GM12878 (cell line): Measurements from ENCODE around the gene LAMA5. TPM values are rescaled to one million over a fixed set of nuclear protein-coding genes. Genes with fewer than 3 reads are reported as not detected.
A peak's percentile ranks its signal among the peaks of the same experiment; 100 is the strongest.

Experiments used
- ATAC-seq: fragments of 200-7000 bp; cut with Tn5 transposase; 3 replicates; pipeline ENCODE4 v1.9.1; 2020; ENCODE audit warnings: mild to moderate bottlenecking, moderate library complexity
- BruUV-seq: library from RNA; stranded (reverse); fragments of 400-500 nt; replicated peaks from 2 replicates; lab custom pipeline; 2021; lab: Mats Ljungman, UMichigan
- CTCF ChIA-PET: fragments of 300-600 bp; sonication (Branson Sonifier 250); formaldehyde crosslinking; extraction: SDS; loops from one replicate; lab custom pipeline; 2021; ENCODE audit warnings: inconsistent platforms; lab: Yijun Ruan, JAX
- POLR2A ChIA-PET: fragments of 350-600 bp; formaldehyde crosslinking; extraction: SDS; loops from one replicate; lab custom pipeline; 2021; ENCODE audit warnings: inconsistent platforms; lab: Charles Lee
- RAD21 ChIA-PET: fragments of 300-600 bp; sonication (Branson Sonifier 250); formaldehyde crosslinking; loops from one replicate; lab custom pipeline; 2023; ENCODE audit warnings: antibody characterized with exemption; ENCODE audit not compliant: unreplicated experiment; lab: Charles Lee
- SMC1A ChIA-PET: fragments of 300-600 bp; sonication (Branson Sonifier 250); formaldehyde crosslinking; loops from one replicate; lab custom pipeline; 2023; ENCODE audit not compliant: unreplicated experiment, uncharacterized antibody; lab: Charles Lee
- DNase-seq: peaks from one replicate; pipeline ENCODE4 v3.0.0-alpha.2; 2011; ENCODE audit warnings: low read depth, low spot score
- FAIRE-seq: peaks from 3 replicates; lab custom pipeline; 2011; peaks lifted over from hg19 to GRCh38; lab: Jason Lieb, UNC
- H2AFZ ChIP-seq: 2 replicates; pipeline ENCODE4 v1.6.0; 2011; ENCODE audit warnings: low read depth, low read length, control low read depth; ENCODE audit not compliant: control insufficient read depth
- H3K27ac ChIP-seq: 2 replicates; pipeline ENCODE4 v1.5.1; 2011; ENCODE audit warnings: control low read depth; ENCODE audit not compliant: control insufficient read depth, insufficient read depth
- H3K27me3 ChIP-seq, 2 experiments: replicated peaks in 1 of 2; 2 replicates each; pipeline versions ENCODE4 v1.6.0 to v1.6.1; 2011; ENCODE audit warnings: low read length in 1 of 2; ENCODE audit not compliant: control insufficient read depth in 2 of 2, insufficient read depth in 2 of 2
- H3K36me3 ChIP-seq, 2 experiments: 2 replicates each; pipeline ENCODE4 v1.5.1; 2011; ENCODE audit warnings: low read length in 1 of 2; ENCODE audit not compliant: control insufficient read depth in 2 of 2, insufficient read depth in 2 of 2
- H3K4me1 ChIP-seq: 2 replicates; pipeline ENCODE4 v1.6.1; 2011; ENCODE audit warnings: mild to moderate bottlenecking, low read length, moderate library complexity, mixed read lengths; ENCODE audit not compliant: control insufficient read depth, insufficient read depth
- H3K4me2 ChIP-seq: 2 replicates; pipeline ENCODE4 v1.6.0; 2011; ENCODE audit warnings: control low read depth; ENCODE audit not compliant: control insufficient read depth, insufficient read depth
- H3K4me3 ChIP-seq: fragments of 200-600 bp; sonication (generic); 2 replicates; pipeline ENCODE4 v1.5.1; 2016
- H3K79me2 ChIP-seq: 2 replicates; pipeline ENCODE4 v1.6.0; 2011; ENCODE audit warnings: low read length; ENCODE audit not compliant: control insufficient read depth, insufficient read depth
- H3K9ac ChIP-seq: 2 replicates; pipeline ENCODE4 v1.8.0; 2011; ENCODE audit warnings: low read length, control low read depth, mixed read lengths; ENCODE audit not compliant: control insufficient read depth, insufficient read depth
- H3K9me3 ChIP-seq: replicated peaks from 3 replicates; pipeline ENCODE4 v1.5.1; 2011; ENCODE audit warnings: mild to moderate bottlenecking, low read length; ENCODE audit not compliant: control insufficient read depth, insufficient read depth
- H4K20me1 ChIP-seq: 2 replicates; pipeline ENCODE4 v1.6.0; 2011; ENCODE audit not compliant: control insufficient read depth, insufficient read depth
- LARP7 ChIP-seq: fragments of 450-650 bp; IDR thresholded peaks from 2 replicates; pipeline ENCODE4 v1.6.1; 2017; ENCODE audit warnings: mild to moderate bottlenecking
- SMC3 ChIP-seq: IDR thresholded peaks from 2 replicates; pipeline ENCODE4 v1.6.1; 2011; ENCODE audit warnings: low read length, improper control_type of control experiment, borderline replicate concordance
- WGBS: methylation state at CpG from one replicate; pipeline ENCODE4 v1.1.6; 2016; ENCODE audit warnings: low lambda C conversion rate; ENCODE audit not compliant: insufficient replicate concordance, insufficient coverage; ENCODE audit errors: missing lambda C conversion rate; 5-methylcytosine and 5-hydroxymethylcytosine counted together
- in situ Hi-C: fragments of 300-500 bp; cut with MboI; formaldehyde crosslinking; loops from 9 replicates; pipeline ENCODE4 v1.14.3; 2018; ENCODE audit warnings: mixed read lengths
- intact Hi-C: fragments of 100-400 bp; cut with micrococcal nuclease; formaldehyde crosslinking; loops from one replicate; pipeline ENCODE4 v1.14.2; 2022; ENCODE audit not compliant: unreplicated experiment
- polyA plus RNA-seq, 11 experiments: library from polyadenylated mRNA; depleted of rRNA in 4 of 11; unstranded in 6 of 11; stranded (reverse) in 5 of 11; fragments of >200 nt; fragmentation: Nextera tagmentation in 4 of 11; fragmentation: Illumina TruSeq in 1 of 11; extraction: Ambion mirVana in 4 of 11; extraction: Trizol in 1 of 11; gene quantifications; 1 replicate in 1 of 11; 2 replicates in 10 of 11; pipeline versions ENCODE4 v1.2.1 to v1.2.3, GENCODE V29; 2011 to 2016; ENCODE audit warnings: inconsistent platforms in 2 of 11, missing spikeins in 2 of 11, low read depth in 1 of 11
- total RNA-seq, 4 experiments: library from RNA; depleted of rRNA in 3 of 4; stranded (reverse); fragments of >200 nt in 3 of 4; fragmentation: Illumina TruSeq in 1 of 4; extraction: Trizol in 1 of 4; gene quantifications; 2 replicates each; pipeline versions ENCODE4 v1.2.1 to v1.2.3, GENCODE V29; 2013 to 2021
- TF ChIP-seq, protein P1 (sequence below), 3 experiments: IDR thresholded peaks in 2 of 3; conservative IDR thresholded peaks in 1 of 3; 2 replicates each; pipeline ENCODE4 v1.5.1; 2011; ENCODE audit warnings: low read depth in 3 of 3, low read length in 3 of 3, mild to moderate bottlenecking in 3 of 3, control low read depth in 2 of 3, moderate library complexity in 2 of 3, inconsistent platforms in 1 of 3, mixed read lengths in 1 of 3; ENCODE audit not compliant: control insufficient read depth in 2 of 3, insufficient read depth in 1 of 3; ENCODE audit errors: extremely low read depth in 1 of 3

LAMA5 gene
- total and polyA plus RNA-seq, 10 of the 15 experiments (the other 5 are each of a cell fraction or from before 2014, with no cell fraction given) = 0.09 to 3.1 (median 1.6) TPM; not detected in 3

- POLR2A ChIA-PET = no interaction called here
- no peak overlapping the region for H3K4me2 ChIP-seq
- no peaks in the 10 kb centered on the region for H3K79me2 ChIP-seq
- in situ Hi-C loops (no loop called here), intact Hi-C loops (no loop called here)
- H3K4me1 ChIP-seq = peaks cover 5% of the 10 kb centered on the region
- ATAC-seq (no peak), DNase-seq (no peak), FAIRE-seq (no peak)
- no peak overlapping the region for H3K27ac ChIP-seq
- WGBS = 39% methylated on average over 19 of the region's 20 CpGs
- SMC1A ChIA-PET = no interaction called here
- CTCF ChIA-PET = interaction anchor here (1.6 kb wide), 1 partner anchor 63 kb away, joined by 3 read pairs; no protein-coding TSS in a partner anchor
- peaks cover 1 to 8% of the 10 kb centered on the region in 2 experiments for H3K27me3 ChIP-seq
- RAD21 ChIA-PET = no interaction called here
- H3K9ac ChIP-seq = no peak overlapping the region
- H4K20me1 ChIP-seq = no peaks in the 10 kb centered on the region
- TF ChIP-seq, protein P1, sequence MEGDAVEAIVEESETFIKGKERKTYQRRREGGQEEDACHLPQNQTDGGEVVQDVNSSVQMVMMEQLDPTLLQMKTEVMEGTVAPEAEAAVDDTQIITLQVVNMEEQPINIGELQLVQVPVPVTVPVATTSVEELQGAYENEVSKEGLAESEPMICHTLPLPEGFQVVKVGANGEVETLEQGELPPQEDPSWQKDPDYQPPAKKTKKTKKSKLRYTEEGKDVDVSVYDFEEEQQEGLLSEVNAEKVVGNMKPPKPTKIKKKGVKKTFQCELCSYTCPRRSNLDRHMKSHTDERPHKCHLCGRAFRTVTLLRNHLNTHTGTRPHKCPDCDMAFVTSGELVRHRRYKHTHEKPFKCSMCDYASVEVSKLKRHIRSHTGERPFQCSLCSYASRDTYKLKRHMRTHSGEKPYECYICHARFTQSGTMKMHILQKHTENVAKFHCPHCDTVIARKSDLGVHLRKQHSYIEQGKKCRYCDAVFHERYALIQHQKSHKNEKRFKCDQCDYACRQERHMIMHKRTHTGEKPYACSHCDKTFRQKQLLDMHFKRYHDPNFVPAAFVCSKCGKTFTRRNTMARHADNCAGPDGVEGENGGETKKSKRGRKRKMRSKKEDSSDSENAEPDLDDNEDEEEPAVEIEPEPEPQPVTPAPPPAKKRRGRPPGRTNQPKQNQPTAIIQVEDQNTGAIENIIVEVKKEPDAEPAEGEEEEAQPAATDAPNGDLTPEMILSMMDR (IDR thresholded peaks at IDR 0.05 in 2 of 3, conservative IDR thresholded peaks at IDR 0.05 in 1 of 3; ENCODE audit: control insufficient read depth in 2 of 3, extremely low read depth in 1 of 3, insufficient read depth in 1 of 3, low read depth in 3 of 3, low read length in 3 of 3) = peak in 2 of 3 experiments; percentile 0 to 5; a peak in 1 of 6 replicates
- TF ChIP-seq LARP7 (no peak), SMC3 (no peak)
- no peaks in the 10 kb centered on the region for H3K9me3 ChIP-seq
- no peak overlapping the region for H2AFZ ChIP-seq
- H3K36me3 ChIP-seq = no peaks in the 10 kb centered on the region
- BruUV-seq = no TSS peak
- no peak overlapping the region for H3K4me3 ChIP-seq
Observed at GRCh38 chr20:62362991-62363919, 3.9 kb downstream of the LAMA5 start.
